Fibroblast of lung (primary cell): ENCODE data around the gene MYEOV. TPM values are rescaled to one million over a fixed set of nuclear protein-coding genes. Genes with fewer than 3 reads are reported as not detected.

ENCODE experiments used
- DNase-seq, 2 donors: peaks; one replicate each; pipeline versions ENCODE4 v3.0.0 to v3.0.0-alpha.2; 2010; ENCODE audit warnings: low read depth in 2 of 2
- H2AFZ ChIP-seq: 2 replicates; pipeline ENCODE4 v1.5.1; 2012; ENCODE audit warnings: low read length, control low read depth, inconsistent platforms
- H3K27ac ChIP-seq: 2 replicates; pipeline ENCODE4 v1.5.1; 2011; ENCODE audit warnings: low read length, control low read depth; ENCODE audit not compliant: insufficient read depth
- H3K27me3 ChIP-seq: 2 replicates; pipeline ENCODE4 v1.5.1; 2011; ENCODE audit warnings: mild to moderate bottlenecking, low read length; ENCODE audit not compliant: control insufficient read depth, insufficient read depth
- H3K36me3 ChIP-seq: 2 replicates; pipeline ENCODE4 v1.5.1; 2011; ENCODE audit warnings: low read length; ENCODE audit not compliant: control insufficient read depth, insufficient read depth
- H3K4me1 ChIP-seq: 2 replicates; pipeline ENCODE4 v1.5.1; 2011; ENCODE audit warnings: low read length; ENCODE audit not compliant: control insufficient read depth, insufficient read depth; ENCODE audit errors: extremely low read depth
- H3K4me2 ChIP-seq: 2 replicates; pipeline ENCODE4 v1.5.1; 2011; ENCODE audit warnings: low read length, control low read depth; ENCODE audit not compliant: insufficient read depth; ENCODE audit errors: extremely low read depth
- H3K4me3 ChIP-seq, 4 experiments: fragments of 200-600 bp in 1 of 4; sonication (generic) in 1 of 4; replicated peaks in 1 of 4; 2 replicates each; pipeline ENCODE4 v1.5.1; 2011 to 2016; ENCODE audit warnings: low read length in 4 of 4, low read depth in 3 of 4, mild to moderate bottlenecking in 3 of 4, control low read depth in 2 of 4, inconsistent platforms in 1 of 4, mixed read lengths in 1 of 4; ENCODE audit not compliant: insufficient read depth in 1 of 4; ENCODE audit errors: control extremely low read depth in 1 of 4
- H3K79me2 ChIP-seq: 2 replicates; pipeline ENCODE4 v1.5.1; 2012; ENCODE audit warnings: mild to moderate bottlenecking, low read length, inconsistent platforms; ENCODE audit not compliant: control insufficient read depth, insufficient read depth
- H3K9ac ChIP-seq: 2 replicates; pipeline ENCODE4 v1.5.1; 2011; ENCODE audit warnings: mild to moderate bottlenecking, low read length, control low read depth; ENCODE audit not compliant: insufficient read depth
- H3K9me3 ChIP-seq: 2 replicates; pipeline ENCODE4 v1.5.1; 2012; ENCODE audit warnings: low read depth, low read length; ENCODE audit not compliant: control insufficient read depth, insufficient read depth
- H4K20me1 ChIP-seq: 2 replicates; pipeline ENCODE4 v1.5.1; 2011; ENCODE audit warnings: low read length; ENCODE audit not compliant: control insufficient read depth, insufficient read depth; ENCODE audit errors: extremely low read depth
- EZH2 ChIP-seq: IDR thresholded peaks from 2 replicates; pipeline ENCODE4 v1.5.1; 2012; ENCODE audit warnings: low read length, control low read depth, mild to moderate bottlenecking; ENCODE audit errors: missing control alignments
- polyA plus RNA-seq, 2 donors: library from polyadenylated mRNA; depleted of rRNA in 1 of 2; stranded (reverse) in 1 of 2; unstranded in 1 of 2; fragments of >200 nt; gene quantifications; 2 replicates each; pipeline ENCODE4 v1.2.1, GENCODE V29; 2011 to 2012; ENCODE audit warnings: missing spikeins in 1 of 2
- total RNA-seq: library from RNA; depleted of rRNA; stranded (reverse); fragments of >200 nt; gene quantifications from 2 replicates; pipeline ENCODE4 v1.2.1, GENCODE V29; 2014
- TF ChIP-seq, protein P1 (sequence below), 2 donors: IDR thresholded peaks in 1 of 2; conservative IDR thresholded peaks in 1 of 2; 1 replicate in 1 of 2; 2 replicates in 1 of 2; pipeline ENCODE4 v1.5.1; 2011 to 2012; ENCODE audit warnings: low read length in 2 of 2, control low read depth in 1 of 2, inconsistent platforms in 1 of 2, low read depth in 1 of 2, mild to moderate bottlenecking in 1 of 2

Gene MYEOV
- total and polyA plus RNA-seq, 2 donors (not counting 1 experiment from before 2014, with no cell fraction given): 1.2 to 7.3 TPM

DNA sequence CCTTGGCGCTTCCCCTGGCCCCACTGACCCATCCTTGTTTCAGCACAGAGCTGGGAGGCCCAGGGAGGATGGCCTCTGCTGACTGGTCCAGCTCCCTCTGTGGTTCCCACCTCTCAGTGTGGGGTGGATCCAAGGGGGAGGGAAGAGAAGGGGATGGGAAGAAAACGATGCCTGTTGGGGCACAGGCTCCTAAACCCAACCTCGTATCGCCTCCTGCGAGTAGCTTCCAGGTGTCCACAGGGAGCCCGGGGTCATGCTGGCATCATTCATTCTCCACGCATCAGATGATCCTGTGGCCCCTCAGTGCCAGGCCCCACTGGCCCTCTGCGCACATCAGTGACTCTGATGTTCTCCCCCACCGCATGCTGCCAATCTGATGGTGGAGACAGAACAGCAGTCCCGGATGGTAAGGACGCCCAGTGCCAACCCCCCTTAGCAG is 5.1 kb downstream of the MYEOV start:
- TF ChIP-seq EZH2: no peak
- TF ChIP-seq, protein P1, sequence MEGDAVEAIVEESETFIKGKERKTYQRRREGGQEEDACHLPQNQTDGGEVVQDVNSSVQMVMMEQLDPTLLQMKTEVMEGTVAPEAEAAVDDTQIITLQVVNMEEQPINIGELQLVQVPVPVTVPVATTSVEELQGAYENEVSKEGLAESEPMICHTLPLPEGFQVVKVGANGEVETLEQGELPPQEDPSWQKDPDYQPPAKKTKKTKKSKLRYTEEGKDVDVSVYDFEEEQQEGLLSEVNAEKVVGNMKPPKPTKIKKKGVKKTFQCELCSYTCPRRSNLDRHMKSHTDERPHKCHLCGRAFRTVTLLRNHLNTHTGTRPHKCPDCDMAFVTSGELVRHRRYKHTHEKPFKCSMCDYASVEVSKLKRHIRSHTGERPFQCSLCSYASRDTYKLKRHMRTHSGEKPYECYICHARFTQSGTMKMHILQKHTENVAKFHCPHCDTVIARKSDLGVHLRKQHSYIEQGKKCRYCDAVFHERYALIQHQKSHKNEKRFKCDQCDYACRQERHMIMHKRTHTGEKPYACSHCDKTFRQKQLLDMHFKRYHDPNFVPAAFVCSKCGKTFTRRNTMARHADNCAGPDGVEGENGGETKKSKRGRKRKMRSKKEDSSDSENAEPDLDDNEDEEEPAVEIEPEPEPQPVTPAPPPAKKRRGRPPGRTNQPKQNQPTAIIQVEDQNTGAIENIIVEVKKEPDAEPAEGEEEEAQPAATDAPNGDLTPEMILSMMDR (conservative IDR thresholded peaks at IDR 0.05 in 1 of 2, IDR thresholded peaks at IDR 0.05 in 1 of 2; ENCODE audit: low read depth in 1 of 2, low read length in 2 of 2): no peak
- peaks cover 19% of the 10 kb centered on the region for H3K79me2 ChIP-seq
- no peaks in the 10 kb centered on the region for H4K20me1 ChIP-seq
- H3K4me2 ChIP-seq: peak overlapping the region; percentile 56
- H3K9ac ChIP-seq: peak overlapping the region; percentile 70
- H3K36me3 ChIP-seq: no peaks in the 10 kb centered on the region
- DNase-seq: peak in 1 of 2 donors; percentile 23
- peak overlapping the region; percentile 94 for H3K27ac ChIP-seq
- H2AFZ ChIP-seq: no peak overlapping the region
- H3K9me3 ChIP-seq: no peaks in the 10 kb centered on the region
- peaks cover 57% of the 10 kb centered on the region for H3K4me1 ChIP-seq
- no peak overlapping the region for H3K4me3 ChIP-seq
- no peaks in the 10 kb centered on the region for H3K27me3 ChIP-seq

DNA sequence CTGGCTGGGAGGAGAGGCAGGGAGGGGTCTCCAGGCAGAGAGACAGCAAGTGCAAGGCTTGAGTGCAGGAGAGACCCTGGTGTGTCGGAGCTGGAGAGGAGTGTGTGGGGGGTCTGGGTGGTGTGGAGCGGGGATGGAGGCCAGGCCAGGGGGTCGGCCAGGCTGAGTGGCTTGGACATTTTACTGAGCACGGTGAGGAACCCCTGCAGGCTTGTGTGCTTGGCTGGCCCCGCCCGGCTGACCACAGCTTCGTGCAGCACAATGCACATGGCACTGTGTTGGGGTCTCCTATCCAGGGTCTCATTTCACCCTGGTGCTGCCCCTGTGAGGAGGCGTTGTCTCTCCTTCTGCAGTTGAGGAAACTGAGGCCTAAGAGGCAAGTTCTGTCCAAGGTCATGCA is 5.6 kb downstream of the MYEOV start:
- H3K36me3 ChIP-seq: no peaks in the 10 kb centered on the region
- no peak overlapping the region for H3K4me3 ChIP-seq
- peaks cover 24% of the 10 kb centered on the region for H3K79me2 ChIP-seq
- peak overlapping the region; percentile 56 for H3K4me2 ChIP-seq
- TF ChIP-seq, protein P1 (conservative IDR thresholded peaks at IDR 0.05 in 1 of 2, IDR thresholded peaks at IDR 0.05 in 1 of 2; ENCODE audit: low read depth in 1 of 2, low read length in 2 of 2): no peak
- TF ChIP-seq EZH2: no peak
- no peak for DNase-seq
- H3K9me3 ChIP-seq: no peaks in the 10 kb centered on the region
- peak overlapping the region; percentile 94 for H3K27ac ChIP-seq
- H2AFZ ChIP-seq: no peak overlapping the region
- H3K4me1 ChIP-seq: peaks cover 57% of the 10 kb centered on the region
- H4K20me1 ChIP-seq: no peaks in the 10 kb centered on the region
- no peaks in the 10 kb centered on the region for H3K27me3 ChIP-seq
- peak overlapping the region; percentile 5 for H3K9ac ChIP-seq

DNA sequence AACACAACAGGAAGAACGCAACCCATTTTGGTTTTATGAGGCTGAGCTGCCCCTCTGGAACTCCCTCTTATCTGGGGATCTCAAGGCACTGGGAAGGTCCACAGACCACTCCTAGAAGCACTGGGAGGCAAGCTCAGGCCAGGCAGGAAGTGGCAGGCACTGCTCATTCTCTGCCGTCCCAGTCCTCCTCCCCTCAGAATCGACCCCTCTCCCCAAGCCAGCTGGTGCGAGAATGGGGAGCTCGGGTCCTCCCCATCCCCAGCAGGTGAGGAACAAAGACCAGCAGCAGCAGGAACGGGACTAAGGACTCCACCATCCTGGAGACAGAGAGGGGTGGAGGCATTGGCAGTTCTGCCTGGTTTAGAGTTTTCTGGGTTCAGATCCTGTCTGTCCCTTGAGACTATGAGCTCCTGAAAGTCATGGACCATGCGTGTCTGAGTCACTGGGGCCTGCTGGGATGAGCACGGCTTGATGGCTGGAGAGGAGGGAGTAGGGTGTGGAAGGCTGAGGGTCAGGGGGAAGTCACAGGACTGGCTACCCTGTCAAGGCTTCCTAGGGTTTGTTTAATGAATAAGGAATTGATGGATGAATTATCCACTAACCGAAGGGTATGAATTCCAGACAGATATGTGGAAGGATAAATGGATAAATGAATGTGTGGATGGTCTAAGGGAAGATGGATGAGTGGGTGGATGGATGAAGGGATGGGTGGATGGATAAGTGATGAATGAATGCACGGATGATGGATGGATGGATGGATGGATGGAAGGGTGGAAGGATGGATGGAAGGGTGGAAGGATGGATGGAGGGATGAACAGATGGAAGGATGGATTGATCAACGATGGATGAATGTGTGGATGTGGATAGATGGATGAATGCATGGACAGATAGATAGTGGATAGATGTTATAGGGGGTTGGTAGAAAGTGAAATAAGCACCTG is 6.4 kb downstream of the MYEOV start:
- H3K9me3 ChIP-seq: no peaks in the 10 kb centered on the region
- no peaks in the 10 kb centered on the region for H4K20me1 ChIP-seq
- TF ChIP-seq EZH2: no peak
- TF ChIP-seq, protein P1 (conservative IDR thresholded peaks at IDR 0.05 in 1 of 2, IDR thresholded peaks at IDR 0.05 in 1 of 2; ENCODE audit: low read depth in 1 of 2, low read length in 2 of 2): no peak
- no peak overlapping the region for H3K9ac ChIP-seq
- H3K27me3 ChIP-seq: no peaks in the 10 kb centered on the region
- peaks cover 24% of the 10 kb centered on the region for H3K79me2 ChIP-seq
- H3K4me2 ChIP-seq: no peak overlapping the region
- peak overlapping the region; percentile 94 for H3K27ac ChIP-seq
- DNase-seq: peak in 1 of 2 donors; percentile 44
- peaks cover 57% of the 10 kb centered on the region for H3K4me1 ChIP-seq
- H3K36me3 ChIP-seq: no peaks in the 10 kb centered on the region
- no peak overlapping the region for H3K4me3 ChIP-seq
- H2AFZ ChIP-seq: no peak overlapping the region
